Neural crest cell (in vitro differentiated cells): ENCODE data around the gene RALGPS1. TPM values are rescaled to one million over a fixed set of nuclear protein-coding genes. Genes with fewer than 3 reads are reported as not detected.

Experiments used
- DNase-seq: peaks from one replicate; pipeline ENCODE4 v3.0.0; 2021; ENCODE audit warnings: low read depth, mixed read lengths, low spot score
- H3K27ac Mint-ChIP-seq: one replicate; pipeline ENCODE4 v1.8.0; 2021; ENCODE audit warnings: mild to moderate bottlenecking, mixed read lengths; ENCODE audit not compliant: unreplicated experiment
- H3K27me3 Mint-ChIP-seq: 2 replicates; pipeline ENCODE4 v1.8.0; 2021; ENCODE audit warnings: low read depth, mild to moderate bottlenecking, mixed read lengths
- H3K36me3 Mint-ChIP-seq: 2 replicates; pipeline ENCODE4 v1.8.0; 2021; ENCODE audit warnings: low read depth, mild to moderate bottlenecking, mixed read lengths
- H3K4me1 Mint-ChIP-seq: 2 replicates; pipeline ENCODE4 v1.8.0; 2021; ENCODE audit warnings: mixed read lengths
- H3K4me3 Mint-ChIP-seq: one replicate; pipeline ENCODE4 v1.8.0; 2021; ENCODE audit warnings: mild to moderate bottlenecking, mixed read lengths
- H3K9me3 Mint-ChIP-seq: 2 replicates; pipeline ENCODE4 v1.8.0; 2021; ENCODE audit warnings: mixed read lengths
- total RNA-seq: library from RNA; stranded (reverse); gene quantifications from 2 replicates; pipeline ENCODE4 v1.2.1, GENCODE V29; 2021
- TF ChIP-seq, protein P1 (sequence below): fragments of 200-600 bp; sonication (generic); conservative IDR thresholded peaks from 2 replicates; pipeline ENCODE4 v1.5.0; 2021; ENCODE audit warnings: antibody characterized with exemption, mild to moderate bottlenecking

The RALGPS1 gene
- total RNA-seq, 1 donor from 2014 or later = 11.7 TPM

DNA sequence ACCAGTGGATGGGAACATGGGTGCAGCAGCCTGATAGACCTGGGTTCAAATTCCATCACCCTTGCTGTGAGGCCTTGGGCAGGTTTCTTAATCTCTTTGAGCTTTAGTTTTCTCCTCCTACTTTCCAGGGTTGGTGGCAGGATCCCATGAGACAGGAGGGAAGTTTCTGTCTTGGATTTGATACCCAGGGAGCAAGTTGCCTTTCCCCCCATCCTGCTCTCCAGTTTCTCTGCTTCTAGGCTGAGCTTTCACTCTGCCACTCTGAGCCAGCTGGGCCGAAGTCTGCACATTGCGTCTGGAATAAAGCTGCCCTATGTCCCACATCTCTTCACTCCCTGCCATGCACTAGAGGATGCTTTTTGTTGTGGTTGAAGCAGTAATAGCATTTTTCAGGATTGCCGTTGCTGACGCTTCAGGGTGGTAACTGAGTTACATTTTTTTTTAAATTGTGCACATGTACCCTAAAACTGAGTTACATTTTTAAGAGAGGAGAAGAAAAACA, 248.3 kb downstream of the RALGPS1 start:
- TF ChIP-seq, protein P1, sequence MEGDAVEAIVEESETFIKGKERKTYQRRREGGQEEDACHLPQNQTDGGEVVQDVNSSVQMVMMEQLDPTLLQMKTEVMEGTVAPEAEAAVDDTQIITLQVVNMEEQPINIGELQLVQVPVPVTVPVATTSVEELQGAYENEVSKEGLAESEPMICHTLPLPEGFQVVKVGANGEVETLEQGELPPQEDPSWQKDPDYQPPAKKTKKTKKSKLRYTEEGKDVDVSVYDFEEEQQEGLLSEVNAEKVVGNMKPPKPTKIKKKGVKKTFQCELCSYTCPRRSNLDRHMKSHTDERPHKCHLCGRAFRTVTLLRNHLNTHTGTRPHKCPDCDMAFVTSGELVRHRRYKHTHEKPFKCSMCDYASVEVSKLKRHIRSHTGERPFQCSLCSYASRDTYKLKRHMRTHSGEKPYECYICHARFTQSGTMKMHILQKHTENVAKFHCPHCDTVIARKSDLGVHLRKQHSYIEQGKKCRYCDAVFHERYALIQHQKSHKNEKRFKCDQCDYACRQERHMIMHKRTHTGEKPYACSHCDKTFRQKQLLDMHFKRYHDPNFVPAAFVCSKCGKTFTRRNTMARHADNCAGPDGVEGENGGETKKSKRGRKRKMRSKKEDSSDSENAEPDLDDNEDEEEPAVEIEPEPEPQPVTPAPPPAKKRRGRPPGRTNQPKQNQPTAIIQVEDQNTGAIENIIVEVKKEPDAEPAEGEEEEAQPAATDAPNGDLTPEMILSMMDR = no peak
- Mint-ChIP-seq H3K27me3 (no peaks in the 10 kb centered on the region), H3K9me3 (no peaks in the 10 kb centered on the region), H3K36me3 (no peaks in the 10 kb centered on the region), H3K27ac (no peak overlapping the region), H3K4me3 (no peak overlapping the region), H3K4me1 (peaks cover 26% of the 10 kb centered on the region)
- no peak for DNase-seq

DNA sequence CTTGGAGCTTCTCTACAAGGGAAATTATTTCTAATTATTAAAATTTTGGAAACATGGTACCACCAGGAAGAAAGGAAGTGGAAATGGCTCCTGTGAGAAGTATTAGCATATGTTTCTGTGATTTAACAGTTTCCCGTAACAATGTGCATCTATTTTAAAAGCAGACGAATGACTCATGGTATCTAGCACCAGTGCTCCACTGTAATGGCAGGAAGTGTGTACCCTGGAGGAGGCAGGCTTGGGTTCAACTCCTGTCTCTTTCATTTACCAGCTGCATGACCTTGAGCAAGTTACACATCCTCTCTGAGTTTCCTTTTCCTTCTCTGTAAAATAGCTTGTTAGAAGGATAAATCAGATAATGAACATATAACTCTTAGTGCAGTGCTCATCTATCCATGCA, 248.8 kb downstream of the RALGPS1 start:
- Mint-ChIP-seq H3K9me3 (no peaks in the 10 kb centered on the region), H3K27ac (no peak overlapping the region), H3K36me3 (no peaks in the 10 kb centered on the region), H3K4me3 (no peak overlapping the region), H3K27me3 (no peaks in the 10 kb centered on the region), H3K4me1 (peaks cover 26% of the 10 kb centered on the region)
- TF ChIP-seq, protein P1 = no peak
- no peak for DNase-seq

GRCh38 chr9:127165116-127165515, 250.5 kb downstream of the RALGPS1 start:
- no peaks in the 10 kb centered on the region for H3K36me3 Mint-ChIP-seq
- no peaks in the 10 kb centered on the region for H3K9me3 Mint-ChIP-seq
- H3K27me3 Mint-ChIP-seq = no peaks in the 10 kb centered on the region
- TF ChIP-seq, protein P1 = no peak
- H3K27ac Mint-ChIP-seq = no peak overlapping the region
- peaks cover 17% of the 10 kb centered on the region for H3K4me1 Mint-ChIP-seq
- H3K4me3 Mint-ChIP-seq = no peak overlapping the region
- DNase-seq = no peak

DNA sequence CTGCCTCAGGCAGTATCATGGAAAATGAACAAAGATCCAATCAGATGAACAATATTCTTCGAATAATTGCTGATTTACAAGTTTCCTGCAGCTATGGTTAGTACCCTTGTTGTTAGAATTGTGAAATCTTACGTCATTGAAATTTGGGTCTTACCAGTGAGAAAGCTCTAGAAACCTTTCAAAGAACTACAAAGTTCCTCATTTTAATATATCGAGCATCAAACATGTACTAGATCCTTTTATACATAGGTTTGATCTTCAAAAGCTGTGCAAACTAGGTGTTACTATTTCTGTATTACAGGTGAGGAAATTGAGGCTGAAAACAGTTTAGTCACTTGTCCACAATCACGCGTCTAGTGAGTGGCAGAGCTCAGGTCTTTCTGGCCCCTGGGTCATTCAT, 251.5 kb downstream of the RALGPS1 start:
- TF ChIP-seq, protein P1 = no peak
- H3K4me3 Mint-ChIP-seq = no peak overlapping the region
- H3K36me3 Mint-ChIP-seq = no peaks in the 10 kb centered on the region
- H3K4me1 Mint-ChIP-seq = peaks cover 17% of the 10 kb centered on the region
- H3K27me3 Mint-ChIP-seq = no peaks in the 10 kb centered on the region
- H3K9me3 Mint-ChIP-seq = no peaks in the 10 kb centered on the region
- DNase-seq = no peak
- no peak overlapping the region for H3K27ac Mint-ChIP-seq

DNA sequence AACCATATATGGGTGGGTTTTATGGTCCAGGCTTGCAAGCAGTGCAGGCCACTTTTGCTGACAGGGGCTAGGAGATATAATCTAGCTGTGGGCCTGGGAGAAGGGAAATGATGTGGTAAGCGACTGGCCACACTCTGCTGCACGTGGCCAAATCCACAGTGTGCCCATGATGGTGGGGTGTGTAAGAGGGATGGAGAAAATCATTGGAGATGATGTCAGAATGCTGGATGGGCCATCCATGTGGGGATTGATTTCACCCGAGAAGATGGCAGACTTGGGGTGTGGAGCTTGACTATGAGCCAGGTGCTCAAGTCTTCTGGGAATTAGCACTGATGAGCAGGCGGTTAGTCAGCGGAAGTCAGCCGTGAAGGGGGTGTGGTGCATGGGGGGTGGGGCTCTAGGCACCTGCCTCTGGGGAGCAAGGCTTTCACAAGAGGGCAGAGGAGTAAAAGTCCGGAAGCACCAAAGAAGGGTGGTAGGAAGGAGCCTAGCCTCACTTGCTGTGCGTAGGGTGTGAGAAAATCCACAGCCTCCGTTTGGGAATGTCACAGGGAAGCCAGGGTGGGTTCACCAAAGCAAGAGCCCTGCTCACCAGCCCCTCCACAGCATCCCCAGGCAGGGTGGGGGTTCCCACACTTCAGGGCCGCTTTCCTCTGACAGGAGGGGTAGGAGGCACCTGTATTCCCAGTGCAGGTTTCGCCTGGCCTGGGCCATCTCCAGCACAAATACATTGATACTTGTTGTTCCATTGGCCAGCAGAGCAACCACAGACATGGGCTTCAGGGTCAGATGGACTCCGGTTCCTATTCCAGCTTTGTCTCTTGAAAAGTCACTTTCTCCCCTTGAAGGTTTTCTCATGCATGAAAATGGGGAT, 252.3 kb downstream of the RALGPS1 start:
- Mint-ChIP-seq H3K27ac (peak overlapping the region; percentile 87), H3K27me3 (no peaks in the 10 kb centered on the region), H3K4me1 (peaks cover 17% of the 10 kb centered on the region), H3K9me3 (no peaks in the 10 kb centered on the region), H3K36me3 (no peaks in the 10 kb centered on the region), H3K4me3 (no peak overlapping the region)
- TF ChIP-seq, protein P1 = no peak
- DNase-seq = no peak
